Stimulated activated CD8-positive, alpha-beta memory T cell treated with anti-CD3 and anti-CD28 coated beads, Interleukin-7, amount 100 ng/mL, for 48 hours (primary cell): ENCODE results near the gene DPEP2NB.
"Not testable (repeated sequence)": the region's sequence is repeated elsewhere in the genome, so short reads cannot be mapped to it uniquely, and the experiment has no call there.

Experiments used
- DNase-seq, 2 donors: peaks; one replicate each; pipeline ENCODE4 v3.0.0-alpha.2; 2020; ENCODE audit warnings: low read depth in 1 of 2; ENCODE audit errors: extremely low read depth in 1 of 2

DPEP2NB gene

GRCh38 chr16:68015681-68016080, at the start of gene DPEP2NB:
Gene DPEP2NB (minus strand): TSS chr16:68015911. CDS start chr16:68015770, 141 bp downstream.
- no peak for DNase-seq

GRCh38 chr16:68064791-68065365, 49.2 kb upstream of the DPEP2NB start:
- DNase-seq = peak in 1 of 2 donors; percentile 59

- no peak for DNase-seq
Observed at GRCh38 chr16:68062910-68063393, 47.2 kb upstream of the DPEP2NB start.

- no peak for DNase-seq
Observed at GRCh38 chr16:68061396-68061795, 45.7 kb upstream of the DPEP2NB start.

- DNase-seq = no peak
Observed at GRCh38 chr16:68059804-68060203, 44.1 kb upstream of the DPEP2NB start.

- no peak for DNase-seq
Observed at GRCh38 chr16:68055395-68055794, 39.7 kb upstream of the DPEP2NB start.

GRCh38 chr16:68049449-68049848, 33.7 kb upstream of the DPEP2NB start:
- no peak for DNase-seq

GRCh38 chr16:68047987-68048386, 32.3 kb upstream of the DPEP2NB start:
- DNase-seq = no peak

GRCh38 chr16:68046106-68046505, 30.4 kb upstream of the DPEP2NB start:
- no peak for DNase-seq

- DNase-seq = no peak
Observed at GRCh38 chr16:68041783-68042182, 26.1 kb upstream of the DPEP2NB start.

GRCh38 chr16:68040506-68041288, 25.0 kb upstream of the DPEP2NB start:
- DNase-seq = peak; percentile 73 to 82

- no peak for DNase-seq
Observed at GRCh38 chr16:68037841-68038597, 22.3 kb upstream of the DPEP2NB start.

GRCh38 chr16:68035227-68035626, 19.5 kb upstream of the DPEP2NB start:
- DNase-seq = no peak

GRCh38 chr16:68033101-68033500, 17.4 kb upstream of the DPEP2NB start:
- no peak for DNase-seq

- peak in 1 of 2 donors; percentile 15 for DNase-seq
Observed at GRCh38 chr16:68031951-68032350, 16.2 kb upstream of the DPEP2NB start.

- DNase-seq = not testable (repeated sequence)
Observed at GRCh38 chr16:68030108-68030507, 14.4 kb upstream of the DPEP2NB start.

- no peak for DNase-seq
Observed at GRCh38 chr16:68028996-68029395, 13.3 kb upstream of the DPEP2NB start.

- DNase-seq = peak; percentile 81 to 84
Observed at GRCh38 chr16:68022728-68023537, 7.2 kb upstream of the DPEP2NB start, which contains the start of the genes DDX28 and DUS2. Gene DDX28 (minus strand): TSS chr16:68023232. CDS start chr16:68023202, 30 bp downstream. Gene DUS2 (plus strand): TSS chr16:68023284. CDS start chr16:68038024, 14,740 bp downstream.

GRCh38 chr16:68022278-68022727, 6.6 kb upstream of the DPEP2NB start:
- DNase-seq = no peak

GRCh38 chr16:68021490-68021889, 5.8 kb upstream of the DPEP2NB start:
- DNase-seq = no peak
